Endothelial cell (in vitro differentiated cells): Measurements from ENCODE around the gene SRSF11. TPM values are rescaled to one million over a fixed set of nuclear protein-coding genes. Genes with fewer than 3 reads are reported as not detected.

Source experiments
- DNase-seq: peaks from one replicate; pipeline ENCODE4 v3.0.0; 2021; ENCODE audit warnings: low spot score
- H3K27ac Mint-ChIP-seq: one replicate; pipeline ENCODE4 v1.8.0; 2021; ENCODE audit warnings: mixed read lengths, inconsistent platforms; ENCODE audit not compliant: unreplicated experiment
- H3K27me3 Mint-ChIP-seq: one replicate; pipeline ENCODE4 v1.8.0; 2021; ENCODE audit warnings: mild to moderate bottlenecking, moderate library complexity, mixed read lengths, inconsistent platforms; ENCODE audit not compliant: unreplicated experiment
- H3K36me3 Mint-ChIP-seq: one replicate; pipeline ENCODE4 v1.8.0; 2021; ENCODE audit warnings: mild to moderate bottlenecking, low read depth, mixed read lengths, inconsistent platforms; ENCODE audit not compliant: unreplicated experiment
- H3K4me1 Mint-ChIP-seq: one replicate; pipeline ENCODE4 v1.8.0; 2021; ENCODE audit warnings: mild to moderate bottlenecking, mixed read lengths, inconsistent platforms; ENCODE audit not compliant: unreplicated experiment
- H3K4me3 Mint-ChIP-seq: one replicate; pipeline ENCODE4 v1.8.0; 2021; ENCODE audit warnings: mild to moderate bottlenecking, mixed read lengths, inconsistent platforms; ENCODE audit not compliant: unreplicated experiment
- H3K9me3 Mint-ChIP-seq: one replicate; pipeline ENCODE4 v1.8.0; 2021; ENCODE audit warnings: mixed read lengths, inconsistent platforms; ENCODE audit not compliant: unreplicated experiment
- CTCF ChIP-seq: fragments of 200-600 bp; sonication (generic); IDR thresholded peaks from one replicate; pipeline ENCODE4 v1.5.0; 2021; ENCODE audit warnings: antibody characterized with exemption; ENCODE audit not compliant: unreplicated experiment
- total RNA-seq: library from RNA; stranded (reverse); fragmentation: NEBNext Ultra II Directional; extraction: Animal tissue kit (Norgen Biotek cat#: 25700); gene quantifications from one replicate; pipeline ENCODE4 v1.2.1, GENCODE V29; 2021; ENCODE audit not compliant: unreplicated experiment

Gene SRSF11
- total RNA-seq, 1 donor from 2014 or later = 270 TPM

- Mint-ChIP-seq H3K4me1 (peaks cover 6% of the 10 kb centered on the region), H3K9me3 (no peaks in the 10 kb centered on the region), H3K27ac (no peak overlapping the region), H3K4me3 (no peak overlapping the region), H3K27me3 (no peaks in the 10 kb centered on the region), H3K36me3 (peaks cover 14% of the 10 kb centered on the region)
- no peak for TF ChIP-seq CTCF
- DNase-seq = no peak
Measured at GRCh38 chr1:70278710-70279109, 57.5 kb downstream of the SRSF11 start.

GRCh38 chr1:70284366-70284765 is 63.2 kb downstream of the SRSF11 start:
- Mint-ChIP-seq H3K27ac (no peak overlapping the region), H3K4me1 (peaks cover 6% of the 10 kb centered on the region), H3K4me3 (no peak overlapping the region), H3K9me3 (no peaks in the 10 kb centered on the region), H3K27me3 (no peaks in the 10 kb centered on the region), H3K36me3 (peaks cover 14% of the 10 kb centered on the region)
- TF ChIP-seq CTCF = no peak
- no peak for DNase-seq

GRCh38 chr1:70286453-70286852 is 65.3 kb downstream of the SRSF11 start:
- no peak for TF ChIP-seq CTCF
- no peak overlapping the region for H3K4me3 Mint-ChIP-seq
- no peak overlapping the region for H3K27ac Mint-ChIP-seq

GRCh38 chr1:70288166-70288565 is 67.0 kb downstream of the SRSF11 start:
- H3K36me3 Mint-ChIP-seq = peaks cover 15% of the 10 kb centered on the region
- H3K27ac Mint-ChIP-seq = no peak overlapping the region
- DNase-seq = no peak
- TF ChIP-seq CTCF = no peak
- no peak overlapping the region for H3K4me3 Mint-ChIP-seq
- H3K4me1 Mint-ChIP-seq = peaks cover under 1% of the 10 kb centered on the region
- H3K9me3 Mint-ChIP-seq = no peaks in the 10 kb centered on the region
- no peaks in the 10 kb centered on the region for H3K27me3 Mint-ChIP-seq

More at GRCh38 chr1:70286453-70286852, 65.3 kb downstream of the SRSF11 start:
- DNase-seq = no peak
- Mint-ChIP-seq H3K4me1 (no peaks in the 10 kb centered on the region), H3K36me3 (peaks cover 10% of the 10 kb centered on the region), H3K27me3 (no peaks in the 10 kb centered on the region), H3K9me3 (no peaks in the 10 kb centered on the region)

GRCh38 chr1:70290218-70290617 is 69.0 kb downstream of the SRSF11 start:
- no peak overlapping the region for H3K4me3 Mint-ChIP-seq
- TF ChIP-seq CTCF = no peak
- no peaks in the 10 kb centered on the region for H3K9me3 Mint-ChIP-seq
- DNase-seq = no peak
- no peaks in the 10 kb centered on the region for H3K27me3 Mint-ChIP-seq
- H3K4me1 Mint-ChIP-seq = peaks cover 3% of the 10 kb centered on the region
- no peak overlapping the region for H3K27ac Mint-ChIP-seq
- peaks cover 21% of the 10 kb centered on the region for H3K36me3 Mint-ChIP-seq
